Stimulated activated CD8-positive, alpha-beta memory T cell treated with anti-CD3 and anti-CD28 coated beads, Interleukin-15, amount 100 ng/mL, for 4 hours (primary cell): ENCODE measurements around the gene ZNF516.

ENCODE experiments used
- DNase-seq, 2 donors: peaks; one replicate each; pipeline ENCODE4 v3.0.0-alpha.2; 2020; ENCODE audit warnings: low read depth in 2 of 2

The ZNF516 gene

GRCh38 chr18:76441668-76442412 lies 53.2 kb downstream of the ZNF516 start:
- DNase-seq = no peak

- no peak for DNase-seq
Measured at GRCh38 chr18:76441002-76441667, 53.9 kb downstream of the ZNF516 start.

DNA sequence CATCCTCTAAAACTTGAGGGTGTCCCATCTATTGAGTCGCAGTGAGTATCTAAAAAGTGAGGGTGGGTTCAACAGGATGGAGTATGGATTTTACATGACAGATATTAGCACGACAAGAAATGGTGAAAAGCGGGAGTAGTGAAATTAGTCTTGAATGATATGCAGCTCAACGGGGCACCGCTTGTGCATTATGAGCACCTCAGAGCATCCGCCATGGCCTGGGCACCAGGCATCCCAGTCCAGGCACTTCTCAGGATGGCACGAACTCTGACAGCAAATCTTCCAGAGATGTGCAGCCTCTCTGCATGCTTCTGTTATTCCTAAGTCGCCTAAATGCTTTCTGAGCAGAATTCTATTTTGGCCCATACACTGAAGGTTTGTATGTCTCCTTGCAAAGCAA lies 57.1 kb downstream of the ZNF516 start:
- no peak for DNase-seq

DNA sequence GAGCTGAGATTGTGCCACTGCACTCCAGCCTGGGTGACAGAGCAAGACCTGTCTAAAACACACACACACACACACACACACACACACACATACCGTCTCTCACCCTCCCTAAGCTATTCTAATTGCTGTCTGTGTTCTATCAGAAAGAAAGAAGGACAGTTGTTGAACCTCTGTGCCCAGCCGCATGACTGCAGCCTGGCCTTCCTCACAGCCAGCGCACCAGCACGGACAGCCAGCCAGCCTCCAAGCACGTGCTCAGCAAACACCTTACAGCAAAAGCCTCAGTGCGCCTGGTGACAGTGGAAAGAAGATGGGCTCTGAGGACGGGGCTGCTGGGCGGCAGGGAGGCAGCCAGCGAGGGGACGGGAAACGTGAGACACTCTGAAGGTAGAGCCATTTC lies 58.0 kb downstream of the ZNF516 start:
- DNase-seq = no peak

GRCh38 chr18:76436342-76436741 lies 58.7 kb downstream of the ZNF516 start:
- DNase-seq = no peak

DNA sequence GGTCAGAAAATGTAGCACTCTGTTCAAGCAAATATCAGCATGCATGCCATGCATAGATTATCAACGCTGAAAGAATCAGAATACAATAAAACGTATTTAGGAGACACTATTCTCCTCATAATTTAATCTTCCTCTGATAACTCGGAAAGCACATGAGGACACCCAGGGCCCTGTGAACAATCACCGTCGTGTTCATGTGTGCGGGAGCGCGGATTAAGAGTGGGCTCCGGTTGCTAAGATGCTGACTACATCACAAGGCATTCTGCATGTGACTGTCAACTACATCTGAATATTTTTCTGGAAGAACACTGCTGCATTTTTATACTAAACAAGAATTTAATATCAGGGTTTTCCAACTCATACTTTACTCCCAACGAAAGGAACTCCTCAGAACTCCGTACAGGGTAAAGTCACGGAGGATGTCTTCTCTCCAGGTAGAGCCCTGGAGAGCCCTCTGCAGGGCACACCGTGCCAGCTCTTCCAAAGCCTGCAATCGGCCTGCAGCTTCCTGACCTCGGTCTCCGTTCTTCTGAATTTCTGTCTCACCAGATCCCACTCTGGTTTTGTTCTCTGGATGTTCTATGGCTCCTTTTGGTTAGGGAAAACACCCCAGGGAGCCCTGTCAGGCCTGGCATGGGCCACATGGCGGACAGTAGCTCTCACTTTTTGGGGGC lies 59.6 kb downstream of the ZNF516 start:
- DNase-seq = no peak

DNA sequence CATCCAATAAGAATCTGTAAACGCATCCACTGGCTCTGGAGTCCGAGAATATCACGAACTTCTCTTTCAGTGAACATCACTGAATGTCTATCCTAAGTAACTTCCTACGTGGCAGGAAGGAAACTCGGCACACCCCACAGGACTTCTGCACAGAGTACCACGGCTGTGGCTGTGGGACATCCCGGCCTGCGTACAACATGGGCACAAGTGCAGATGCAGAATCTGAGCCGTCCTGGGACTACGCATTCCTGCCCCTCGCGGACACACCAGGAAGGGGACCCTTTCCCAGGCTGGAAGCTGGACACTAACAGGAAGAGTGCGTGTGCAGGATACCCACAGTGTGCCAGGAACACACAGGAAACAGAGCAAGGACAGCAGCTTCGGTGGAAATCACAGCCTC lies 60.6 kb downstream of the ZNF516 start:
- DNase-seq = no peak

GRCh38 chr18:76433788-76434187 lies 61.3 kb downstream of the ZNF516 start:
- no peak for DNase-seq

- no peak for DNase-seq
Measured at GRCh38 chr18:76432970-76433767, 61.9 kb downstream of the ZNF516 start.

DNA sequence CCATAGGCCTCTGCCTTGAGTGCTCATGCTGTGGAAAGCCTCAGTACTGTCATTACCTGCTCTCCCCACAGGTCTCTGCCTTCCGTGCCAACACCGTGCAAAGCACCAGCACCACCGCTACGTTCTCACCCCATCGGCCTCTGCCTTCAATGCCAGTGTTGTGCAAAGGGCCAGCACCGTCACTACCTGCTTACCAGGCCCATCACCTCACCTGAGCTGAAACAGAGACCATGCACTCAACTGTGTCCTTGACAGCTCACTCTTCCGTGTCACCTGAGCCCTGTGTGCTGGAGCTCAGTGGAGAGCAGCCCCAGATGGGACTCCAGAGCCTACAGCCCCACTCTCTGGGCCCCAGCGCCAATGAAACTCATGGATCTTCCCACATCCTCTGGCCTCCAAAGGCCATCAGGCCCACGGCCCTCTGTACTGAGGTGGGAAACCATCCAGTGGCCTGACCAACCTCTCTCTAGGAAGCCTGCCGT lies 62.7 kb downstream of the ZNF516 start:
- no peak for DNase-seq

DNA sequence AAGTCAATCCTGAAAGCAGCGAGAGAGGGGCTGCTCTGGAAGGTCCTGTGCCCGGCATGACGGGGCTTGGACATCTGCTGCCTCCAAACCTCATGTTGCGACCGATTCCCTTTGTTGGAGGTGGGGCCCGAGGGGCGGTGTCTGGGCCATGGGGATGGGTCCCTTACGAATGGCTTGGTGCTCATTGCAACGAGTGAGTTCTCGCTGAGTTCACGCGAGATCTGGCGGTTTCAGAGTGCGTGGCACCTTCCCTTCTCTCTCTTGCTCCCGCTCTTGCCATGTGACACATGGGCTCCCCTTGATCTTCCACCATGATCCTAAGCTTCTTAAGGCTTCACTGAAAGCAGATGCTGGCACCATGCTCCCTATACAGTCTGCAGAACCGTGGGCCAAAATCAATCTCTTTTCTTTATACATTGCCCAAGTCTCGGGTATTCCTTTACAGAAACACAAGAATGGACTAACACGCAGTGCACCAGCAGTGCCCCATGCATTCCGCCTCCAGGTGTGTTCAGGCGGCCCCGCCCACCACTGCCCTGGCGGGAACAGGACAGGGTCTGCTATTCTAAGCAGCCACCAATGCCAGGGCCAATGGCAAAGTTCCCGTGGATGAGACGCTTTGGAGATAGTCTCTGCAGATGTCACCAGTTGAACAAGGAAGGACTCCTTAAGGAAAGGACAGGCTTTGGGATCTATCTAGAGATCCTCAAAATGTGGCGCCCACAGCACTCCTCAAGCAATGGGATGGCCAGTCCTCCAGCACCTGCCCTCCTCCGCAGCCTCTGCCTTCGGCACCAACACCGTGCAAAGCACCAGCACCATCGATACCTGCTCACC lies 63.4 kb downstream of the ZNF516 start:
- DNase-seq = no peak

- DNase-seq = no peak
Measured at GRCh38 chr18:76430636-76431035, 64.4 kb downstream of the ZNF516 start.

DNA sequence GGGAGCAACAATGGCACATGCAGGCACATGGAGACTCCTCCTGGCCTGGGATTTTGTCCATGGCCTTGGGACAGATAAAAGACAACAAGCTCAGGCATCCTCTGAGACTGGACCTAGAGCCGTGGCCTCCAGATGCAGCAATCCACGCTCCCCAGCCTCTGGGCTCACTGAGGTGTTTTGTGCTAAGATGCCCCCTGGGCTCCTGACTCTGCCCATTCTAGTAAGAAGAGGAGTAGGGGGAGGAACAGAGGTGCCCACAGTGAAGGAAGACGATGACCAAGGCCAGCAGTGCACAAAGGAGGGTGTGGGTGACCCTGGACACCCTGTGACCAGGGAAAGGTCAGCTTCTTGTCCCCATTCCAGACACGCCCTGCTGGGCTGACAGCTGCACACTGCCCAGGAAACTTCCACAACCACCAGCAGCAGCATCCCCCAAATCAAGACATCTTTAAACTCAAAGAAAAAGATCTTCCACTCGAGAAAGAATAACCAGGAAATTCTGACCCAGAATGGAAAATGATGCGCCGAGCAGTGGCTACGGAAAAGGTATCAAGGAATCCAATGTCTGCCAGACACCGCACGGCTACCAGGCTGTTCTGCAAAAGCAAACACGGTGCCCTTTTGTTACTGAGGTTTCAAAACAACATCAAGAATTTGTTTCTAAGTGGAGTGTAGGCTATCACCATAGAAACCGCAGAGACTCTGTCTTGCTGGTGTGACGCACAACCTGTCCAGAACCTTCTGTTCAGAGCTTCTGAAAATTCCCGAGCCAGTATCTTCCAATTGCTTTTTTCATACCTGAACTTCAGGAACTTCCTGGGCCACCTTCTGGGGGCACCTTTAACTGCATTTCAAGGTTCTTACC lies 65.5 kb downstream of the ZNF516 start:
- DNase-seq = no peak

- no peak for DNase-seq
Measured at GRCh38 chr18:76428396-76429261, 66.4 kb downstream of the ZNF516 start.

DNA sequence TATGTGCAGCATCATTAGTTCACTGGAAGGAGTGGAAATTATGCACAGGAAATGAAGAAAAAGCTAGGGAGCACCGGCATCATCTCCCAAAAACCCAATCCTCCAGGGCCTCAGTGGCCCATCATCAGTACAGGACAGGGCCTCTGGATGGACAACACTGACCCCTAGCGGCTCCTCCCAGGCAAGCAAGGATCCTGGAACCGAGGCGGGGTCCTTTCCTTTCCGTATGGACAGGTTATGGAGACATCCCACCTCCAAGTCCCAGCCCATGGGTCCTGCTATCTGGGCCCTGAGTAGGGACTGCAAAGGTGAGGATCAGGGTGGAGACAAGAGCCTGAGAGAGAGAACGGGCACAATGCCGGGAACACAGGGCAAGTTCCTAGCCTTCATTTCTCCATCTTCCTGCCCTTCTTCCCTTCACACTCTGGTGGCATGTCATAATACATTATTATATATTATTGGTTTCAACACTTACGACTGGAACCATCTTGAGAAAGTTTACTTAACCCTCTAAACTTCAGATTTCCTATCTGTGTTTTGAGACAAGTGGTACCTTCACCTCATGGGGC lies 68.2 kb downstream of the ZNF516 start:
- DNase-seq = no peak

GRCh38 chr18:76425146-76426131 lies 69.6 kb downstream of the ZNF516 start:
- DNase-seq = no peak

DNA sequence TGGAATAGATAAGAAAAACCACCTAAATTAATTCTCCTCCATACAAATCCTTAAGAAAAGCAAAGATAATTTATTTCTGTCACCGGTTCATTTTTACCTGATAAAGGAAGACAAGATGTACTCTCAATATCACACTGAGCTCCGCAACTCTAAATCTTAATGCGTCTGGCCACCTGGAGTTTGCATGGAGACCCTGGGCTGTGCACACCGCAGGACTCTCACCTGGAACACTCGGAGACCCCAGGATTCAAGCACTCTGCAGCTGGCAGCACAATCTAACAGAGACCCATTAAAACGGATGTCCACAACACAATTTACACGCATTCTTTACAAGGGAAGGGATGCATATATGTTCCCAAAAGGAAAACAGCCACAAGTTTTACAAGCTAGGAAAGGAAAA lies 72.2 kb downstream of the ZNF516 start:
- no peak for DNase-seq

- DNase-seq = no peak
Measured at GRCh38 chr18:76422121-76422520, 72.9 kb downstream of the ZNF516 start.
